ENCODE data around the gene PITPNC1. TPM values are rescaled to one million over a fixed set of nuclear protein-coding genes. Genes with fewer than 3 reads are reported as not detected.
"Not testable (repeated sequence)": the region's sequence is repeated elsewhere in the genome, so short reads cannot be mapped to it uniquely, and the experiment has no call there.

PITPNC1 gene
- total RNA-seq, 1 experiment from 2014 or later: 6.9 TPM

- H3K27ac Mint-ChIP-seq (ENCODE audit: unreplicated experiment): no peak overlapping the region
- H3K9me3 Mint-ChIP-seq (ENCODE audit: low read depth, unreplicated experiment): no peaks in the 10 kb centered on the region
- peaks cover 50% of the 10 kb centered on the region for H3K4me1 Mint-ChIP-seq (ENCODE audit: low read depth, unreplicated experiment)
- H3K4me3 Mint-ChIP-seq (ENCODE audit: low read depth, unreplicated experiment): no peak overlapping the region
- peaks cover 6% of the 10 kb centered on the region for H3K36me3 Mint-ChIP-seq (ENCODE audit: insufficient read depth, unreplicated experiment)
- no peak for TF ChIP-seq CTCF (IDR thresholded peaks at IDR 0.05; ENCODE audit: unreplicated experiment)
- no peaks in the 10 kb centered on the region for H3K27me3 Mint-ChIP-seq (ENCODE audit: unreplicated experiment)
- CTCF ChIA-PET: no interaction called here
- no TSS peak for BruUV-seq (replicated peaks)
- intact Hi-C loops (cut with micrococcal nuclease; ENCODE audit: unreplicated experiment): no loop called here
- DNase-seq: no peak
Observed at GRCh38 chr17:67415291-67415690, 38.2 kb downstream of the PITPNC1 start.

- H3K27me3 Mint-ChIP-seq (ENCODE audit: unreplicated experiment): no peaks in the 10 kb centered on the region
- TF ChIP-seq CTCF (IDR thresholded peaks at IDR 0.05; ENCODE audit: unreplicated experiment): no peak
- H3K27ac Mint-ChIP-seq (ENCODE audit: unreplicated experiment): no peak overlapping the region
- intact Hi-C loops (cut with micrococcal nuclease; ENCODE audit: unreplicated experiment): no loop called here
- CTCF ChIA-PET: no interaction called here
- no TSS peak for BruUV-seq (replicated peaks)
- peaks cover 48% of the 10 kb centered on the region for H3K4me1 Mint-ChIP-seq (ENCODE audit: low read depth, unreplicated experiment)
- peaks cover 5% of the 10 kb centered on the region for H3K36me3 Mint-ChIP-seq (ENCODE audit: insufficient read depth, unreplicated experiment)
- H3K9me3 Mint-ChIP-seq (ENCODE audit: low read depth, unreplicated experiment): no peaks in the 10 kb centered on the region
- no peak for DNase-seq
- no peak overlapping the region for H3K4me3 Mint-ChIP-seq (ENCODE audit: low read depth, unreplicated experiment)
Observed at GRCh38 chr17:67417507-67417906, 40.4 kb downstream of the PITPNC1 start.

GRCh38 chr17:67420994-67421393 is 43.9 kb downstream of the PITPNC1 start:
- H3K27me3 Mint-ChIP-seq (ENCODE audit: unreplicated experiment): no peaks in the 10 kb centered on the region
- no peaks in the 10 kb centered on the region for H3K9me3 Mint-ChIP-seq (ENCODE audit: low read depth, unreplicated experiment)
- BruUV-seq (replicated peaks): no TSS peak
- no peaks in the 10 kb centered on the region for H3K36me3 Mint-ChIP-seq (ENCODE audit: insufficient read depth, unreplicated experiment)
- DNase-seq: no peak
- no peak overlapping the region for H3K4me3 Mint-ChIP-seq (ENCODE audit: low read depth, unreplicated experiment)
- peak overlapping the region; percentile 26 for H3K27ac Mint-ChIP-seq (ENCODE audit: unreplicated experiment)
- intact Hi-C loops (cut with micrococcal nuclease; ENCODE audit: unreplicated experiment): no loop called here
- peaks cover 64% of the 10 kb centered on the region for H3K4me1 Mint-ChIP-seq (ENCODE audit: low read depth, unreplicated experiment)
- CTCF ChIA-PET: interaction anchor here (0.6 to 1.4 kb wide), 4 partner anchors 14 to 101 kb away, joined by 3 to 4 read pairs (median 3); no protein-coding TSS in a partner anchor
- TF ChIP-seq CTCF (IDR thresholded peaks at IDR 0.05; ENCODE audit: unreplicated experiment): no peak

GRCh38 chr17:67421869-67422273 is 44.8 kb downstream of the PITPNC1 start:
- DNase-seq: peak; percentile 66
- BruUV-seq (replicated peaks): no TSS peak
- H3K36me3 Mint-ChIP-seq (ENCODE audit: insufficient read depth, unreplicated experiment): no peaks in the 10 kb centered on the region
- H3K4me1 Mint-ChIP-seq (ENCODE audit: low read depth, unreplicated experiment): peaks cover 64% of the 10 kb centered on the region
- no peaks in the 10 kb centered on the region for H3K27me3 Mint-ChIP-seq (ENCODE audit: unreplicated experiment)
- H3K9me3 Mint-ChIP-seq (ENCODE audit: low read depth, unreplicated experiment): no peaks in the 10 kb centered on the region
- intact Hi-C loops (cut with micrococcal nuclease; ENCODE audit: unreplicated experiment): loop anchor here (1.0 kb wide), 1 partner anchor 32 kb away; no protein-coding TSS in a partner anchor
- H3K4me3 Mint-ChIP-seq (ENCODE audit: low read depth, unreplicated experiment): no peak overlapping the region
- CTCF ChIA-PET: interaction anchor here (1.2 to 2.0 kb wide), 6 partner anchors 9 to 216 kb away, joined by 3 to 6 read pairs (median 4); no protein-coding TSS in a partner anchor
- TF ChIP-seq CTCF (IDR thresholded peaks at IDR 0.05; ENCODE audit: unreplicated experiment): no peak
- H3K27ac Mint-ChIP-seq (ENCODE audit: unreplicated experiment): peak overlapping the region; percentile 26

GRCh38 chr17:67422296-67422695 is 45.2 kb downstream of the PITPNC1 start:
- Mint-ChIP-seq H3K4me1 (ENCODE audit: low read depth, unreplicated experiment) (peaks cover 64% of the 10 kb centered on the region), H3K27ac (ENCODE audit: unreplicated experiment) (peak overlapping the region; percentile 26), H3K4me3 (ENCODE audit: low read depth, unreplicated experiment) (peak overlapping the region; percentile 10)
- TSS peak; percentile 83 for BruUV-seq (replicated peaks)
- intact Hi-C loops (cut with micrococcal nuclease; ENCODE audit: unreplicated experiment): loop anchor here (1.0 kb wide), 1 partner anchor 32 kb away; no protein-coding TSS in a partner anchor
- not testable (repeated sequence) for H3K36me3 Mint-ChIP-seq (ENCODE audit: insufficient read depth, unreplicated experiment); H3K27me3 Mint-ChIP-seq (ENCODE audit: unreplicated experiment); H3K9me3 Mint-ChIP-seq (ENCODE audit: low read depth, unreplicated experiment)
- peak; percentile 19 for DNase-seq
- CTCF ChIA-PET: interaction anchor here (1.2 to 2.0 kb wide), 6 partner anchors 9 to 215 kb away, joined by 3 to 6 read pairs (median 4); no protein-coding TSS in a partner anchor

Data from Calu3 (cell line).